HepG2 (cell line): ENCODE results near the gene PCP4L1. TPM values are rescaled to one million over a fixed set of nuclear protein-coding genes. Genes with fewer than 3 reads are reported as not detected.

ENCODE experiments used
- CHD2 ChIP-seq: IDR thresholded peaks from 2 replicates; pipeline ENCODE4 v1.6.1; 2011; ENCODE audit warnings: low read depth, low read length, improper control_type of control experiment
- FLYWCH1 ChIP-seq: sonication (generic); formaldehyde crosslinking; IDR thresholded peaks from 2 replicates; pipeline ENCODE4 v1.8.1; 2023; ENCODE audit warnings: mild to moderate bottlenecking, missing genetic modification reagents
- HMG20B ChIP-seq: conservative IDR thresholded peaks from 2 replicates; pipeline ENCODE4 v1.6.1; 2016; ENCODE audit warnings: missing genetic modification reagents, missing compliant biosample characterization
- KAT7 ChIP-seq: IDR thresholded peaks from 2 replicates; pipeline ENCODE4 v1.6.1; 2018; ENCODE audit warnings: borderline replicate concordance, missing compliant biosample characterization
- KDM3A ChIP-seq: IDR thresholded peaks from 2 replicates; pipeline ENCODE4 v1.6.1; 2018; ENCODE audit warnings: low read depth, missing compliant biosample characterization
- TBL1XR1 ChIP-seq: fragments of 150-350 bp; IDR thresholded peaks from 2 replicates; pipeline ENCODE4 v1.6.1; 2014; ENCODE audit warnings: borderline replicate concordance, low read length; ENCODE audit not compliant: partially characterized antibody
- YEATS2 ChIP-seq: sonication (generic); formaldehyde crosslinking; IDR thresholded peaks from 2 replicates; pipeline ENCODE4 v1.4.0; 2020; ENCODE audit warnings: missing genetic modification reagents, borderline replicate concordance
- ZNF816 ChIP-seq: sonication (generic); formaldehyde crosslinking; IDR thresholded peaks from 2 replicates; pipeline ENCODE4 v1.8.0; 2022; ENCODE audit warnings: missing genetic modification reagents, mild to moderate bottlenecking, borderline replicate concordance
- polyA plus RNA-seq, 8 experiments: library from polyadenylated mRNA; depleted of rRNA in 3 of 8; stranded (reverse) in 7 of 8; unstranded in 1 of 8; fragments of >200 nt; fragmentation: Illumina TruSeq in 4 of 8; extraction: Trizol in 4 of 8; gene quantifications; 2 replicates each; pipeline versions ENCODE4 v1.2.1 to v1.2.3, GENCODE V29; 2011 to 2016; ENCODE audit warnings: low read depth in 4 of 8, missing spikeins in 1 of 8, mixed read lengths in 1 of 8; ENCODE audit not compliant: insufficient read depth in 1 of 8
- total RNA-seq, 5 experiments: library from RNA; depleted of rRNA; stranded (reverse); fragments of >200 nt; fragmentation: Illumina TruSeq; extraction: Trizol; gene quantifications; 2 replicates each; pipeline ENCODE4 v1.2.3, GENCODE V29; 2016; ENCODE audit warnings: low read depth in 1 of 5
- TF ChIP-seq, protein P1 (sequence below): sonication (generic); formaldehyde crosslinking; IDR thresholded peaks from 2 replicates; pipeline ENCODE4 v1.8.1; 2022; ENCODE audit warnings: low read depth, mild to moderate bottlenecking, missing genetic modification reagents
- TF ChIP-seq, protein P2 (sequence below): sonication (generic); formaldehyde crosslinking; IDR thresholded peaks from 2 replicates; pipeline ENCODE4 v1.4.0; 2020; ENCODE audit warnings: missing genetic modification reagents
- TF ChIP-seq, protein P3 (sequence below): sonication (generic); formaldehyde crosslinking; IDR thresholded peaks from 2 replicates; pipeline ENCODE4 v1.5.1; 2020; ENCODE audit warnings: mild to moderate bottlenecking, missing genetic modification reagents, borderline replicate concordance
- TF ChIP-seq, protein P4 (sequence below): sonication (generic); formaldehyde crosslinking; IDR thresholded peaks from 2 replicates; pipeline ENCODE4 v1.4.0; 2020; ENCODE audit warnings: missing genetic modification reagents

Gene PCP4L1
- total and polyA plus RNA-seq, 2 of the 13 experiments (the other 11 are each of a cell fraction or from before 2014, with no cell fraction given), result 0.28 TPM; not detected in 1

DNA sequence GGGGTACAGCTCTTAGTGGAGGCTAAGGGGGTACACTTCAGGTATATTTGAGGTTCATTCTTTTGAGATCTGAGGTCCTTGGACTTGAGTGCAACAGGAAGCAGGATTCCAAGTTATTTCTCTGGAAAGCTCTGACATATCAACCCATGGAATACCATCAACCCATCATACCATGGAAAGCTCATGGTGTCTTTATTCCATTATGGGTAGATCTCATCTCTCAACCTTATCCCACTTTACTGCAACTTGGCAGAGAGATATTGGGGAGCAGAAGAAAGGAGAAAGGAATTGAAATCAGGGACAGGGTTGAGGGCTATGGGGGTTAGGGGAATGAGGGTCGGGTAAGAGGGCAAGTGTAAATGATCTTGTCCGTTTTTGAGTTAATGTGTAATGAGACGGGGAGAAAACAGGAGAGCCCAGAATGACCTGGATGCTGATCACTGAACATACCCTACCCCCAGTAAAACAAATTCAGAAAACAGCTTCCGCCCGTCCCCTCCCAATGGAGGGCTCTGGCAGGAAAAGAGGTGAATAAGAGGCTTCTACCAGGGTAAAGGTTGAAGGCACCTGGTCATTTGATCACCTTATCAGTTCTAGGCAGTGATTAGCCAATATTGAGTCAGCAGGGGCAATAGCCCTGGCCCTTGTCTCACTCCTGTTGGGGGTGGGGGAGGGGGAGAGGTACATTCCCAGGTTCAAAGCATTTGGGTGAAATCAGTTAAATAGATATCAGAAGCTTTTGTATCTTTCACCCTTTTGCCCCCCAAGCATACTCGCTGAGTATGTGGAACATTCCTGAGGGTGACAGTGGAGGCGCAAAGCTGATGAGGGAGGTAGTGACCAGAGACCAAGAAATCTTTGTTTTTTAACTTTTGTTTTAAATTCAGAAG lies 34.5 kb upstream of the PCP4L1 start (continued):
- TF ChIP-seq, protein P1, sequence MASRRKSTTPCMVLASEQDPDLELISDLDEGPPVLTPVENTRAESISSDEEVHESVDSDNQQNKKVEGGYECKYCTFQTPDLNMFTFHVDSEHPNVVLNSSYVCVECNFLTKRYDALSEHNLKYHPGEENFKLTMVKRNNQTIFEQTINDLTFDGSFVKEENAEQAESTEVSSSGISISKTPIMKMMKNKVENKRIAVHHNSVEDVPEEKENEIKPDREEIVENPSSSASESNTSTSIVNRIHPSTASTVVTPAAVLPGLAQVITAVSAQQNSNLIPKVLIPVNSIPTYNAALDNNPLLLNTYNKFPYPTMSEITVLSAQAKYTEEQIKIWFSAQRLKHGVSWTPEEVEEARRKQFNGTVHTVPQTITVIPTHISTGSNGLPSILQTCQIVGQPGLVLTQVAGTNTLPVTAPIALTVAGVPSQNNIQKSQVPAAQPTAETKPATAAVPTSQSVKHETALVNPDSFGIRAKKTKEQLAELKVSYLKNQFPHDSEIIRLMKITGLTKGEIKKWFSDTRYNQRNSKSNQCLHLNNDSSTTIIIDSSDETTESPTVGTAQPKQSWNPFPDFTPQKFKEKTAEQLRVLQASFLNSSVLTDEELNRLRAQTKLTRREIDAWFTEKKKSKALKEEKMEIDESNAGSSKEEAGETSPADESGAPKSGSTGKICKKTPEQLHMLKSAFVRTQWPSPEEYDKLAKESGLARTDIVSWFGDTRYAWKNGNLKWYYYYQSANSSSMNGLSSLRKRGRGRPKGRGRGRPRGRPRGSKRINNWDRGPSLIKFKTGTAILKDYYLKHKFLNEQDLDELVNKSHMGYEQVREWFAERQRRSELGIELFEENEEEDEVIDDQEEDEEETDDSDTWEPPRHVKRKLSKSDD (CRISPR knock-in tag), result 0 out of 2 replicates have a peak, but pooled peaks have one; percentile 22
- TF ChIP-seq, protein P2, sequence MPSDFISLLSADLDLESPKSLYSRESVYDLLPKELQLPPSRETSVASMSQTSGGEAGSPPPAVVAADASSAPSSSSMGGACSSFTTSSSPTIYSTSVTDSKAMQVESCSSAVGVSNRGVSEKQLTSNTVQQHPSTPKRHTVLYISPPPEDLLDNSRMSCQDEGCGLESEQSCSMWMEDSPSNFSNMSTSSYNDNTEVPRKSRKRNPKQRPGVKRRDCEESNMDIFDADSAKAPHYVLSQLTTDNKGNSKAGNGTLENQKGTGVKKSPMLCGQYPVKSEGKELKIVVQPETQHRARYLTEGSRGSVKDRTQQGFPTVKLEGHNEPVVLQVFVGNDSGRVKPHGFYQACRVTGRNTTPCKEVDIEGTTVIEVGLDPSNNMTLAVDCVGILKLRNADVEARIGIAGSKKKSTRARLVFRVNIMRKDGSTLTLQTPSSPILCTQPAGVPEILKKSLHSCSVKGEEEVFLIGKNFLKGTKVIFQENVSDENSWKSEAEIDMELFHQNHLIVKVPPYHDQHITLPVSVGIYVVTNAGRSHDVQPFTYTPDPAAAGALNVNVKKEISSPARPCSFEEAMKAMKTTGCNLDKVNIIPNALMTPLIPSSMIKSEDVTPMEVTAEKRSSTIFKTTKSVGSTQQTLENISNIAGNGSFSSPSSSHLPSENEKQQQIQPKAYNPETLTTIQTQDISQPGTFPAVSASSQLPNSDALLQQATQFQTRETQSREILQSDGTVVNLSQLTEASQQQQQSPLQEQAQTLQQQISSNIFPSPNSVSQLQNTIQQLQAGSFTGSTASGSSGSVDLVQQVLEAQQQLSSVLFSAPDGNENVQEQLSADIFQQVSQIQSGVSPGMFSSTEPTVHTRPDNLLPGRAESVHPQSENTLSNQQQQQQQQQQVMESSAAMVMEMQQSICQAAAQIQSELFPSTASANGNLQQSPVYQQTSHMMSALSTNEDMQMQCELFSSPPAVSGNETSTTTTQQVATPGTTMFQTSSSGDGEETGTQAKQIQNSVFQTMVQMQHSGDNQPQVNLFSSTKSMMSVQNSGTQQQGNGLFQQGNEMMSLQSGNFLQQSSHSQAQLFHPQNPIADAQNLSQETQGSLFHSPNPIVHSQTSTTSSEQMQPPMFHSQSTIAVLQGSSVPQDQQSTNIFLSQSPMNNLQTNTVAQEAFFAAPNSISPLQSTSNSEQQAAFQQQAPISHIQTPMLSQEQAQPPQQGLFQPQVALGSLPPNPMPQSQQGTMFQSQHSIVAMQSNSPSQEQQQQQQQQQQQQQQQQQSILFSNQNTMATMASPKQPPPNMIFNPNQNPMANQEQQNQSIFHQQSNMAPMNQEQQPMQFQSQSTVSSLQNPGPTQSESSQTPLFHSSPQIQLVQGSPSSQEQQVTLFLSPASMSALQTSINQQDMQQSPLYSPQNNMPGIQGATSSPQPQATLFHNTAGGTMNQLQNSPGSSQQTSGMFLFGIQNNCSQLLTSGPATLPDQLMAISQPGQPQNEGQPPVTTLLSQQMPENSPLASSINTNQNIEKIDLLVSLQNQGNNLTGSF (CRISPR knock-in tag), result no peak
- TF ChIP-seq YEATS2 (no peak), CHD2 (0 out of 2 replicates have a peak, but pooled peaks have one; percentile 34), TBL1XR1 (peak; percentile 79), FLYWCH1 (no peak), ZNF816 (CRISPR knock-in tag) (peak; percentile 23; the same call in 1 of the 2 replicates), HMG20B (CRISPR knock-in tag) (peak; percentile 97), KDM3A (CRISPR knock-in tag) (no peak), KAT7 (no peak)
- TF ChIP-seq, protein P3, sequence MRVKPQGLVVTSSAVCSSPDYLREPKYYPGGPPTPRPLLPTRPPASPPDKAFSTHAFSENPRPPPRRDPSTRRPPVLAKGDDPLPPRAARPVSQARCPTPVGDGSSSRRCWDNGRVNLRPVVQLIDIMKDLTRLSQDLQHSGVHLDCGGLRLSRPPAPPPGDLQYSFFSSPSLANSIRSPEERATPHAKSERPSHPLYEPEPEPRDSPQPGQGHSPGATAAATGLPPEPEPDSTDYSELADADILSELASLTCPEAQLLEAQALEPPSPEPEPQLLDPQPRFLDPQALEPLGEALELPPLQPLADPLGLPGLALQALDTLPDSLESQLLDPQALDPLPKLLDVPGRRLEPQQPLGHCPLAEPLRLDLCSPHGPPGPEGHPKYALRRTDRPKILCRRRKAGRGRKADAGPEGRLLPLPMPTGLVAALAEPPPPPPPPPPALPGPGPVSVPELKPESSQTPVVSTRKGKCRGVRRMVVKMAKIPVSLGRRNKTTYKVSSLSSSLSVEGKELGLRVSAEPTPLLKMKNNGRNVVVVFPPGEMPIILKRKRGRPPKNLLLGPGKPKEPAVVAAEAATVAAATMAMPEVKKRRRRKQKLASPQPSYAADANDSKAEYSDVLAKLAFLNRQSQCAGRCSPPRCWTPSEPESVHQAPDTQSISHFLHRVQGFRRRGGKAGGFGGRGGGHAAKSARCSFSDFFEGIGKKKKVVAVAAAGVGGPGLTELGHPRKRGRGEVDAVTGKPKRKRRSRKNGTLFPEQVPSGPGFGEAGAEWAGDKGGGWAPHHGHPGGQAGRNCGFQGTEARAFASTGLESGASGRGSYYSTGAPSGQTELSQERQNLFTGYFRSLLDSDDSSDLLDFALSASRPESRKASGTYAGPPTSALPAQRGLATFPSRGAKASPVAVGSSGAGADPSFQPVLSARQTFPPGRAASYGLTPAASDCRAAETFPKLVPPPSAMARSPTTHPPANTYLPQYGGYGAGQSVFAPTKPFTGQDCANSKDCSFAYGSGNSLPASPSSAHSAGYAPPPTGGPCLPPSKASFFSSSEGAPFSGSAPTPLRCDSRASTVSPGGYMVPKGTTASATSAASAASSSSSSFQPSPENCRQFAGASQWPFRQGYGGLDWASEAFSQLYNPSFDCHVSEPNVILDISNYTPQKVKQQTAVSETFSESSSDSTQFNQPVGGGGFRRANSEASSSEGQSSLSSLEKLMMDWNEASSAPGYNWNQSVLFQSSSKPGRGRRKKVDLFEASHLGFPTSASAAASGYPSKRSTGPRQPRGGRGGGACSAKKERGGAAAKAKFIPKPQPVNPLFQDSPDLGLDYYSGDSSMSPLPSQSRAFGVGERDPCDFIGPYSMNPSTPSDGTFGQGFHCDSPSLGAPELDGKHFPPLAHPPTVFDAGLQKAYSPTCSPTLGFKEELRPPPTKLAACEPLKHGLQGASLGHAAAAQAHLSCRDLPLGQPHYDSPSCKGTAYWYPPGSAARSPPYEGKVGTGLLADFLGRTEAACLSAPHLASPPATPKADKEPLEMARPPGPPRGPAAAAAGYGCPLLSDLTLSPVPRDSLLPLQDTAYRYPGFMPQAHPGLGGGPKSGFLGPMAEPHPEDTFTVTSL (CRISPR knock-in tag), result peak; percentile 42; the same call in 1 of the 2 replicates
- TF ChIP-seq, protein P4, sequence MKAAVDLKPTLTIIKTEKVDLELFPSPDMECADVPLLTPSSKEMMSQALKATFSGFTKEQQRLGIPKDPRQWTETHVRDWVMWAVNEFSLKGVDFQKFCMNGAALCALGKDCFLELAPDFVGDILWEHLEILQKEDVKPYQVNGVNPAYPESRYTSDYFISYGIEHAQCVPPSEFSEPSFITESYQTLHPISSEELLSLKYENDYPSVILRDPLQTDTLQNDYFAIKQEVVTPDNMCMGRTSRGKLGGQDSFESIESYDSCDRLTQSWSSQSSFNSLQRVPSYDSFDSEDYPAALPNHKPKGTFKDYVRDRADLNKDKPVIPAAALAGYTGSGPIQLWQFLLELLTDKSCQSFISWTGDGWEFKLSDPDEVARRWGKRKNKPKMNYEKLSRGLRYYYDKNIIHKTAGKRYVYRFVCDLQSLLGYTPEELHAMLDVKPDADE (CRISPR knock-in tag), result 0 out of 2 replicates have a peak, but pooled peaks have one; percentile 33
